Stimulated activated CD4-positive, alpha-beta T cell treated with anti-CD3 and anti-CD28 coated beads, Interleukin-1b, Interleukin-23, amount 100 ng/mL, for 48 hours (primary cell): ENCODE data around the gene LYRM4.
A peak's percentile ranks its signal among the peaks of the same experiment; 100 is the strongest.

Source experiments
- DNase-seq: peaks from one replicate; pipeline ENCODE4 v3.0.0-alpha.2; 2020

Gene LYRM4

DNA sequence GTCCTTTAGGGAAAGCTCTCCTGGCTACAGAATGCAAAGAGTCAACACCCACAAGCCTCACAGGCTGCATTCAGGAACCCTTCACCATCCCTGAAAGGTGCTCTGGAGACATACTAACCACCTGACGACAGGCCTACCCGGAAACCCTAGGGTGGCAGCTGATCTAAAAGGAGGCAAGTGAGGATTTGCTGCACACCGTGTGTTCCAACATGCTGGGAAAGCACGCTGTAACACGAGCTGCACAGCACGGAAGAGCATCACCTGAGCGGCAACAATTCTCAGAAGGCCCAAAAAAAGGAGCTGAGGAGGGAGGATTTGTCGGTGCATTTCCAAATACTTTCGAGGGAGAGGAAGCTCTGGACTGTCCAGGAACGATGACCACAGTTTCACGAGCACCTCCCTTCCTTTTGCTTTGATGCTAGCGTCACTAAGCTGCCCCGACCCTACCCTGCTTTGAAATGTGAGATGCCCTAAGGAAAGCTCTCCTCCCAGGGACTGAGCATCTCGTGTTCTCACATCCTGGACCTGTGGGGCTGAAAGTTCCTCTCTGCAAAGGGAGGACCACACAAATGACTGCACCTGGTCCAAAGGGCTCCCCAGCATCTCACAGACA lies 88.6 kb downstream of the LYRM4 start:
- no peak for DNase-seq

DNA sequence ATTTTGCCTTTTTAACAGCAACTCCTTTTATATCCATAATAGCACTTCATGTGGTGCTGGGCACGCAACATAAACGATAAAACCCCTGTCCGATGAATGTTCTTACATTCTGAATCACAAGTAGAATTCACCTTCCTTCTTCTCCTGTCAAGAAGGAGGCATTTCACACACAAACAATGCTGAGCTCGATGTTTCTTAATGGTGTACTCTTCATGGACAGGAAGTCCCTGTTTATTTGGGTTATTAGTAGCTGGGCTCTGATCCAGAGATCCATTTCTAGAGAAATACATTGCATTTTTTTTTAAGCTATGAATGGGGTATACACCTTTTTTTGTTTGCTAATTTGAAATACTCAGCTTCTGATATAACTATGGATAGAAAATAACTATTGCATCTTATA lies 93.2 kb downstream of the LYRM4 start:
- DNase-seq, result no peak

DNA sequence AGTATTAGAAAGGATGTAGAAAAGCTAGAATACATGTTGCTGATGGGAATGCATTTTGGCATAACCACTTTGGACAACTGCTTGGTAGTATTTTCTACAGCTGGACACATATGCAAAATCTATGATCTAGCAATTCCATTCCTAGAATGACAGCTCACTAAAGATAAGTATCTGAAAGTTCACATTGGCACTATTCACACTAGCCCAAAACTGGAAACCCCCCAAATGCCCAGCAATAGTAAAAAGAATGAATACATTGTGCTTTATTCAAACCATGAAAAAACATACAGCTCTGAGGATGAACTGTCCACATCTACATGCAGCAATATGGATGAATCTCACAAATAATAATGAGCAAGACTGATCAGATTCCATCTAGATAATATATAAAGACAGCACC lies 96.7 kb downstream of the LYRM4 start:
- no peak for DNase-seq

DNA sequence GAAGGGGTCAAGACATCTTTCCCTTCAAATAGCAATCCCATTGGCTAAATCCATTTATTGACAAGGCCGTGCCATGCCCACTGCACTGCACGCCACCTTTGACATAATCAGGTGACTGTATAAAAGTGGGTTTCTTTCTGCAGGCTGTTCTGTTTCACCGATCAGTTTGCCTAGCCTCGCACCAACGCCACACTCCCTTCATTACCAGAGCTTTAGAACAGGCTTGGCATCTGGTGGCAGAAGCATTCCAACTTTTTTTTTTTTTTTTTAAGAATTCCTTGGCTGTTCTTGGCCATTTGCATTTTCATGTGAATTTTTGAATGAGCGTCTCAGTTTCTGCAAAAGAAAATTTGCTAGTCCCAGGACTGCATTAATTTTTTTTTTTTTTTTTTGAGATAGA lies 97.5 kb downstream of the LYRM4 start:
- DNase-seq, result no peak

DNA sequence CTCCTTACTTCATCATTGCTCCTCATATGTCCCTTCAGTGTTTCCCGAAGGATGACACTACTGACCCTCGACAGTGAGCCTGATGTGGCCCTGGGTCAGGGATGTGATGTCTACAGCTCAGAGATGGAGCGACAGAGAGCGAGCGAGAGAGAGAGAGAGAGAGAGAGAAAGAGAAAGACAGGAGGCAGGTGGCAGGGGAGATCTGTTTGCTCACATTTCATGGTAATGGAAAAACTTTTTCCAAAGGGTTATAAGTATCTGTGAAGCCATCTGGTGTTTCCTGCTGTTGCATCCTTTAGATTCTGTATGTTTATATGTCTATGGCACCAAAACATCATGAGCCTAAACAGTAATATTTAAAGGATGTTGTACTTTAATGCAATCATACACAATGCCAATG lies 98.4 kb downstream of the LYRM4 start:
- DNase-seq, result no peak

DNA sequence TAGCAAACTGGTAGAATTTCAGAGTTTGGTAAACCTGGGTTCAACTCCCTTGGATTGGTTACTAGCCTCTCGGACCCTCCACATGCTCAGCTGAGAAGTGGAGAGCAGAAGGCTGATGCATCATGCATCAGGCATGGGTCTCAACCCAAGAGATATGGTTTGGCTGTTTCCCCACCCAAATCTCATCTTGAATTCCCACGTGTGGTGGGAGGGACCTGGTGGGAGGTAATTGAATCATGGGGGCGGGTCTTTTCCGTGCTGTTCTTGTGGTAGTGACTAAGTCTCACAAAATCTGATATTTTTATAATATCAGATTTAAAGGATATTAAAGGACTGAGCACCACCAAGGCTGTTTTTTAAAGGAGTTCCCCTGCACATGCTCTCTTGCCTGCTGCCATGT lies 100.5 kb downstream of the LYRM4 start:
- no peak for DNase-seq

DNA sequence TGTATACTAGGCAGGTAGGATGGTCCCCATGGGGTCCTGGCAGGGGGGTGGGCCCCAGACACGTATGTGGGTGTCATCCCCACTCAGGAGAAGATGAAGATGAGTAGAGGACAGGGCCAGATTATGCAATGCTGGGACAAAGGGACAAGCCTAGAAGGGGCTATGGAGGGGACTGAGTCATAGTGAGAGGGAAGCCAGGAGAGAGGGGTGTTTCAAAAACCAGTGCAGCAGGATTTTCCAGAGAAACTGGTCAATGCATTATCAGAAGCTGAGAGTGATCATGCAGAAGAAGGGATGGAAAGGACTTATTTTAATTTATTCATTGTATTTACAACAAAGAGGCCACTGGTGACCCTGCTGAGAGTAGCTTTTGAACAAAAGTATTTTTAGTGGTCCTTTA lies 101.6 kb downstream of the LYRM4 start:
- DNase-seq, result no peak

DNA sequence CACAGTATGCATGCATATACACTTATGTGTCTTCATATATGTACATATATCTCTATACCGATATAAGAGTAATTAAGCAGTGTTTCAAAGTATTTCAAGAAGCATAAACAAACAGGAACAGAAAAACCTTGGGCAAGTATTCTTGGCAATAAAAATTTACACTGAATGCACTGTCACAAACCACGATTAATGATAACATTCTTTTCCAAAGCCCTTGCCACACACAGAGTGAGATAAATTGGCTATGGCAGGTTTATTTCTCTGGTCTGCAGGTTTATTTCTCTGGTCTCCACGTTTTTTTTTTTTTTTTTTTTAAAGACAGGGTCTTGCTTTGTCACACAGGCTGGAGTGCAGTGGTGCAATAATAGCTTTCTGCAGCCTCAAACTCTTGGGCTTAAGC lies 102.6 kb downstream of the LYRM4 start:
- DNase-seq, result no peak

DNA sequence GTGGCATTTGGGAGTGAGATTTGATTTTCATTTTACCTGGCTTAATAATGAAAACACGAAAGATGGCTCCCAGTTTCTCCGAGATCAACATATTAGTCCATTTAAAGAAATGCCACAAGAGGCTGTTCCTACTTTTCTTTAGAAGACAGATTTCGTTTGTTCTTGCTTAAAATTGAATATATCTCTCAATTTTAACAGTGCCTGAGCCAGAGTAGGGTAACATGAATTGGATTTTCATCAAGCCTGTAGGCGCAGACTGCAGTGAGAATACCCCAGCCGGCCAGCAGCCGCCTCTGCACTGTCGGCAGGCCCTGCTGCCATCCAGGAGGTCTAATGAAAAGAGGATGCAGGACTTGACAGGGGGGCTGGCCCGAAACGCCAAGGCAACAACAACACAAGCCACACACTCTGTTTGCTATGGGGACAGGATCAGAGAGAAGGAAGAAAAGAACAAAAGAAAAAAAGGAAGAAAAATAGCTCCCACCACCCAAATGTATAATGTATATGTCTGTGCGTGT lies 103.1 kb downstream of the LYRM4 start:
- no peak for DNase-seq

DNA sequence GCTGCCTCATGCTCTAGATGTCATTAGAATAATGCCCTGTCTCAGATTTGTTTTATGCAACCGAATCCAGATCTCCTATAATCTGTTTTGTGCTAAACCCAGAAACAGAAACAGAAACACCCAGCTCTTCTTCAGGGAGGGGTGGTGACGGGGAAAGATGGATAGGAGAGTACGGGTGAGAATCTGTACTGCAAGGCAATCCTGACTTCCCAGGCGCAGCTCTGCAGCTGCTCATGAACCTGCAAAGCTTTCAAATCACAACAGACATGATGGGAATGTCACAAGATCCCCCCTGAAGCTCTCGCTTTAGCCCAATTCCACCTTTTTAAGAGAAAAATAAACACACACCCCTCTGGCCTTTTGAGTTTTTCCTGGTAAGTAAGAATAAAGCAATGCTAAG lies 104.1 kb downstream of the LYRM4 start:
- no peak for DNase-seq

DNA sequence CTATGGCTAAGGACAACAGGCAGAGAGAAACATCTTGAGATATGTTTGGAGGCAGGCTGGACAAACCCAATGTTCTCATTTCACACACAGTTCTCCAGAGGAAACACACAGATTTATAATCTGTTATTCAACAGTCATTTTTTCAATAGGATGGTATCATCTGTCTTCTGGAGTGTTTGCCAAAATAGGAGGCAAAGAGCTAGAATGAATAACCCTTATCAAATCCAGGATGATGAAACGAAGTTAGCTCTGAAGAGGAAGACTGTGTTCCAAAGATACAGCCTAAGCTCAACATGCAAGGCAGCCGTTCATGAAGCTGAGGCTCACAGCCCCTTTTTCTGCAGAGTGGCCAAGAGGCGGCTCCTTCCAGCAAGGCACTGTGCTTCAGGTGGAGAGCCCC lies 104.8 kb downstream of the LYRM4 start:
- no peak for DNase-seq

DNA sequence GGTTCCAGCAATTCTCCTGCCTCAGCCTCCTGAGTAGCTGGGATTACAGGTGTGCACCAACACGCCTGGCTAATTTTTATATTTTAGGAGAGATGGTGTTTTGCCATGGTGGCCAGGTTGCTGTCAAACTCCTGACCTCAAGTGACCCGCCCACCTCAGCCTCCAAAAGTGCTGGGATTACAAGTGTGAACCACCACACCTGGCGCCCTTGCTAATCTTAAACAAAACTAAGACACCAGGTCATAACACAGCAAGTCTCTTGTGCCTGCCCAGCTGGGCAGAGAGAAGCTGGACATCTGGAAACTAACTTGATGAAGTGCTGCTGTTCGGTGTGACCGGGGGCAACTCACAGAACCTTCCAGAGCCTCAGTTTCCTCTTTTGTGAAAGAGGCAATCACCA lies 107.6 kb downstream of the LYRM4 start:
- DNase-seq, result no peak

DNA sequence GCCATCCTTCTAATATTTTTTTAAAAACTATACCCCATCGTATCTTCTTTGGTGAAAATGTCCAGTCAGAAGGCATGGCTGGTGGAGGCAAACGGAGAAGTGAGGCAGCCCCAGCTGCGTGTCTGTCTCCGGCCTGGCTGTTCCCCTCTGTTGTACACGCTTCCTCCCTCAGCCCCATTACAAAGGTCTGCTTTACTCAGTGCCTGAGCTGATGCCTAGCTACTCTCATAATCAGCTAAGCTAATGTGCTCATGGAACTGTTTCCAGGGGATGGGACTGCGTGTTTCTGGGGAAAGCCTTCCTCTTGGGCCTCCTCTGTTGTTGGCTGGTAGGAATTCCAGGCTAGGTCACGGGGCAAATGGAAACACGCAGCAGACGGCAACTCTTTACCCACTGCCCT lies 108.3 kb downstream of the LYRM4 start:
- DNase-seq, result no peak

DNA sequence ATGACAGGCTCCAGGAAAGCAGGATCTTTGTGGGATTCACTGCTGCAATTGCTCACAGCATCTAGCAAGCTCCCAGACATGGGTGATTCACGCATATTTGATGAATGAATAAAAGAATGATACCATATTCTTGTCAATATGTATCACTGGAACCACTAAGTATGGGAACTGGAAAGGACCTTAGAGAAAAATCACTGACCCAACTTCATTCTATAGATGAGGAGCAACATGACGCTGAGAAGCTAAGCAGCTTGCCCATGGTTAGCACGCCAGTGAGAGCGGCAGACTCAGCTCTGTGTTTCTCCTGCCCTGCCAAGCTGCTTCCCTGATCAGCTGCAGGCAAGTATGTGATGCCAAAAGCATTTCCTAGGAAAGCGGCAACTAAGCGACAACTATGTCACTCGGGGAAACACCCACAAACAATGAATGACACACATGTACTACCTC lies 108.8 kb downstream of the LYRM4 start:
- no peak for DNase-seq

DNA sequence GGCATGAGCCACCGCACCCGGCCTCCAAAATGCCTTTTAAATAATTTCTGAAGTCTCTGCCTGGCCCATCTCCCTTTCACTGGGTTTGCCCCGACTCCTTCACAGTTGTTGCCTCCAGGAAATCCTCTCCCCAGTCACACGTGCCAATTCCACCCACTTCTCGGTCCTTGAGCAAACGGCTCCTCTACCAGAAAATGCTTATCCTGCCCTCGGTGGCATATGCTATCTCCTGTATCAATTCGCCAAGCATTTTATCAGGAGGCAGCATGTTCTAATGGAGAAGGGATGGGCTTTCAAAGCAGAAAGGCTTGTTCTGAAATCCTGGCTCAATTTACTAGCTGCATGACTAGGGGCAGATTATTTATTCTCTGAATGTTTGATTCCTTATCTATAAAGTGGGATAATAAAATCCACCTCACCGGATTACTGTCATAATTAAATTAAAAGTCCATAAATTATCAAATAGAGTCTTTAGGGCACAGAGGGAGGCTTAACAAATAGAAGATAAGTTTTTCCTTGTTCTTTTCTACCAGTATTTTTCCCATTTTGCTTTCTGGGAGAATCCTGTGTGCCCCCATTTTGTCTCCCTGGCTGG lies 109.3 kb downstream of the LYRM4 start:
- no peak for DNase-seq

DNA sequence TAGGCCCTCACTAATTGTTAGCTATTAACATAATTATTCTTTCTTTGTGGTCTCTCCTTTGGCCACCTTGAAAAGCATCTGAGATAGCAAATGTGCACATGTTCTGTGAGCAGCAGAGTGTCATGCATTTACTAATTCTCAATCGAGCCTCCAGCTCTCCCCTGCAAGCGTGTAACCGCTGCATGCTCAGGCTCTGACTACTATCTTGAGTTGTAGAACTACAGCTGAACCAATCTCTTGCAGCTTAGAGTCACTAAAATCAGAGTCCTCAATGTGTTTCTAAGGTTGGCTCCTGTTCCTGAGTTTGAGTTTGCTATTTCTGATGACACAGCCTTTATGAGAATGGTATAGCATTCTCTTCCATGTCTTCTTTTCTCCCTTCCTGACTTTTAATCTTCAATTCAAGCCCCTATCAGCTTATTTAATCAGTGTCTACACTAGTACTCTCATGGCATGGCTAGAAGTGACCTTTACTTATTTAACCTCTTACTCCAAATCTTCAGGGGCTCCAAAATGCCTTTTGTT lies 110.1 kb downstream of the LYRM4 start:
- no peak for DNase-seq

DNA sequence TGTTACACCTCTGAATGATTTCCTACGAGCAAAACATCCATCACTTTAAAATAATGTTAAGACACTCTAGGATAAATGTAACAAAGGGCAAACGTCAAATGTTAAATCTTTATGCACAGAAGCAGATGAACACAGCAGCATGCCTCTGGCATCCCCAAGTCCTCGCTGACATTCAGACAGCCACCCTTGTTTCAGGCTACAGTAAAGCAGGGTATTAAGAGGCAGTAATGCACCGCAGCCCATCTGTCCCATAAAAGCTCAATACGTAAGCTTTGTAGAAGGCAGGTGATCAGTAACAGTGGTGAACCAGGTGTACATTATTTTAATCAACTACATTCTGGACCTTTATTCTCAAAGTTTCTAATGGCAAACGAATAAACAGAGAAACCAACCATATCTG lies 110.9 kb downstream of the LYRM4 start:
- DNase-seq, result no peak

DNA sequence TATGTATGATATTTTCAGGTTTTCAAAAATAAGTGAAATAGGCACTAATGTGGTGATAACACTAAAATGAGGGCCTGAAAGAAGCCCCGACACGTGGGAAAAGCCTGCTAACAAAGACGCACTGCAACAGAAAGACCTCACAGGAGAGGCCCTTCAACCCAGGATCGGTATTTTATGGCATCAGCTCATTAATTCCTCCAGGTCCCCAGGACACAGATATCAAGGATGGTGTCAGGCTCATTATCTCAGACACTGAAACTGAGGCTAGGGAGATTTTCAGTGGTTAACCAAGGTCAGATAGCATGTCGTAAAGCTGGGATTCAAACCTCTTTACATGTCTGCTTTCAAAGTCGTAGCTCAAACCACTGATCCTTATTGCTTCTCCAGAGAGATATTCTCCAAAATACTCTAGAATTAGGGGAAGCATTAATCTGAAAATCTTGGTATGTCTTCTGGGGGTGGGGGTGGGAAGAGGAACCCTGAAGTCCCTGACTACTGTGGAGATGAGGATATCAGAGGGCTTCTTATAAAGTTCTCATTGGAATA lies 111.5 kb downstream of the LYRM4 start:
- DNase-seq, result no peak

DNA sequence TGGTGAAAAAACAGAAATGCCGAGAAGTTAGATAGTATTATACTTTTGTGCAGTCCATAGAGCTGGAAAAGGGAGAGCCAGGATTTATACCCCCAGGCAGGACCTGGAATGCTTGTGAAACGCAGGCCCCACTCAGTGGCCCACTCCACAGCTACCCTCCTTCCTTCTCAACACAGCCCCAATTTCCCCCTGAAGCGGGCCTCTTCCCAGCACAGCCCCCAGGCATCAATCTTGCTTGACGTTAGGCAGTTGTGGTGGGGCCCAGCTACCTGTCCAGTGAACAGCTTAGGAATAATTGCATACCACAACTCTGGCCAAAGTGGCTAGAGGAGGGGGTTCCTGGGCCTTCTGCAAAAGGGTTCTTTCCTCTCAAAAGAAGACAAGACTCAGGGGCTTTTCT lies 114.4 kb downstream of the LYRM4 start:
- no peak for DNase-seq

DNA sequence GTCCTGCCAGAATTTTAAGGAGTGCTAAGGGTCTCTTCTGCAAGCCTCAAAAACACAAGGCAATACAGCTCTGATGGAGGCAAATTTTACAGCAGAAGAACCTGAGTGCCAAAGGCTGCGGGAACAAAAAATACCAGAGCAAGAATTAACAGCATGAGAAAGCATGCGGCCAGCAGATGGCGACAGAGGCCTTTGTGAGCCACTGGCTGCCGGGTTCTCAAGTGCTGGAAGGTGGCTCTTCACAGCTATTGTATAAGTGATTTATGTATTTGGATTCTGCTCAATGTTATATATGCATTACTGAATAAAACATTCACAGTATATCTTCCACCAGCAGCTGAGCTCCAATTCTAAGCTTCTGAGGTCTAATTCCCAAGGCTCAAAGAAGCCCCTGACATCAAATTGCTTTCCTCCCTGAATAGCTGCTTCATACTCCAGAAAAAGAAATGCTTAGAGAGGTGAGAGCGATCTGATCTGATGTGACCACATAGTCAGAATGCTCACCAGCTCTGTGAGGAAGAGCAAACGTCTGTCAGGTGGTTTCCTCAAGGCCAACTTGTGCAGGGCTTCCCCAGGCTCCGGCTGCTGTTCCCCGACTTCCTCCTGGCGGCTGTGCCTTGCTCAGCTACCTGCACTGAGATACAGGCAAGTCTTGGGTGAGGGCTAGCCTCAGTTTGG lies 117.0 kb downstream of the LYRM4 start:
- DNase-seq, result peak; percentile 77

DNA sequence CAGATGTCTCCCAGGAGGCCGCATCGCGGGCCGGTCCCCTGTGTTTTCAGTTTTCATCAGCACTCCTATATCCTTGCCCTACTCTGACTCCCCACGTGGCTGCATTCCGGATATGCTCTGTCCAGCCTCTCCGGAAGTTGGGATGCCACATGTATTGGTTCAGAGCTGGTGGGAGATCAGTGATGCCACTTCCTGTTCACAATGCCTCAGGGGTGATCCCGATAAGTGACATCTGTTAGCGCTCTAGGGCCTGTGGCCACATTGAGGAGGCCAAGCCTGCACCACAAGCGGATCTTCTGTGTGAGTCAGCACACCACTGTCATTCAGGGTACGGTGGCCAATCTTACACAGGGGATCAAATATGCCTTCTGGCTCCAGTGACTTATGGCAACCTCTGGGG lies 117.8 kb downstream of the LYRM4 start:
- no peak for DNase-seq

DNA sequence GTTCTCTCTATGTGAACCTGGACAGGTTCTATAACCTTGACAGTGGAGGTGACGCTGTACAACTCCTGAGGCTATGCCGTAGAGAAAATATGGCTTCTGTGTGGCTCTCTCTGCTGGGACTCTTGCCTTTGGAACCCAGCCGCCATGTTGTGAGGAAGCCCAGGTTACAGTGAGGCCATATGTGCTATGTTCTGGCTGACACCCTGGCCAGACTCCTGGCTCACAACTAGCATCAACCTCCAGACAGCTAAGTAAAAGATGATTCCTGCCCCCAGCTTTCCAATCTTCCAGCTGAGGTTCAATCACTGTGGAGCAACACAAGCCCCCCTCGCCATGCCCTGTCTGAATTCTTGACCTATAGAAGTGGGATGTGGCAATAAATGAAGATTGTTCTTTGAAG lies 118.6 kb downstream of the LYRM4 start:
- DNase-seq, result no peak

DNA sequence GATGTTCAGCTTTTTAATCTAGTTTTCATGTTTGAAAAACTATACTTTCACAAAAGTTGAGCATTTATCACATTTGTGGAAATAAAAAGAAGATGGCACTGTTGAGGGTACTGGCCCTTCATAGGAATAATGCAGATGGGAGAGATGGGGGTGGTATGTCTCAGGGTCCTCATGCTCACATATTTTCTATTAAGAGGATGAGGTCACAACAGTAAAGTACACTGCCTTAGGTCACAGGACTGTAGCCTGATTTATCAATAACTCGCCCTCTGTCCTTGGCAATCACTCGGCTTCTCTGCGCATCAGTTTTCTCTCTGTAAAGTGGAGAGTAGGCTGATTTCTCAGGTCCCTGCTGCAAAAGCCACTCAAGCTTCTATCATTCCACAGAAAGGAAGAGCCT lies 119.7 kb downstream of the LYRM4 start:
- no peak for DNase-seq
